ENCODE measurements around the gene HMGN3. TPM values are rescaled to one million over a fixed set of nuclear protein-coding genes. Genes with fewer than 3 reads are reported as not detected.
A peak's percentile ranks its signal among the peaks of the same experiment; 100 is the strongest.

HMGN3 gene
- total RNA-seq, 2 donors from 2014 or later: 29.6 to 42.2 TPM

- Mint-ChIP-seq H3K36me3 (ENCODE audit: low read depth) (no peaks in the 10 kb centered on the region), H3K27me3 (no peaks in the 10 kb centered on the region), H3K4me3 (no peak overlapping the region)
Measured at GRCh38 chr6:79246891-79247290, 12.4 kb upstream of the HMGN3 start.

GRCh38 chr6:79241228-79241627 is 6.7 kb upstream of the HMGN3 start:
- Mint-ChIP-seq H3K4me1 (no peaks in the 10 kb centered on the region), H3K4me3 (no peak overlapping the region), H3K27me3 (no peaks in the 10 kb centered on the region), H3K36me3 (ENCODE audit: low read depth) (no peaks in the 10 kb centered on the region), H3K9me3 (no peaks in the 10 kb centered on the region), H3K27ac (no peak overlapping the region)
- no peak for ATAC-seq (replicated peaks)

More at GRCh38 chr6:79246891-79247290, 12.4 kb upstream of the HMGN3 start:
- Mint-ChIP-seq H3K9me3 (no peaks in the 10 kb centered on the region), H3K27ac (no peak overlapping the region), H3K4me1 (no peaks in the 10 kb centered on the region)
- ATAC-seq (replicated peaks): no peak

GRCh38 chr6:79240509-79240908 is 6.0 kb upstream of the HMGN3 start:
- no peaks in the 10 kb centered on the region for H3K4me1 Mint-ChIP-seq
- no peaks in the 10 kb centered on the region for H3K36me3 Mint-ChIP-seq (ENCODE audit: low read depth)
- no peak overlapping the region for H3K27ac Mint-ChIP-seq
- H3K27me3 Mint-ChIP-seq: no peaks in the 10 kb centered on the region
- H3K9me3 Mint-ChIP-seq: no peaks in the 10 kb centered on the region
- no peak overlapping the region for H3K4me3 Mint-ChIP-seq
- ATAC-seq (replicated peaks): no peak

GRCh38 chr6:79239536-79240168 is 5.2 kb upstream of the HMGN3 start:
- no peaks in the 10 kb centered on the region for H3K4me1 Mint-ChIP-seq
- H3K9me3 Mint-ChIP-seq: no peaks in the 10 kb centered on the region

GRCh38 chr6:79238919-79239318 is 4.4 kb upstream of the HMGN3 start:
- no peaks in the 10 kb centered on the region for H3K9me3 Mint-ChIP-seq
- no peaks in the 10 kb centered on the region for H3K27me3 Mint-ChIP-seq
- H3K4me3 Mint-ChIP-seq: no peak overlapping the region
- no peak overlapping the region for H3K27ac Mint-ChIP-seq
- H3K4me1 Mint-ChIP-seq: no peaks in the 10 kb centered on the region
- no peak for ATAC-seq (replicated peaks)
- H3K36me3 Mint-ChIP-seq (ENCODE audit: low read depth): no peaks in the 10 kb centered on the region

More at GRCh38 chr6:79239536-79240168, 5.2 kb upstream of the HMGN3 start:
- H3K27me3 Mint-ChIP-seq: no peaks in the 10 kb centered on the region
- ATAC-seq (replicated peaks): no peak
- no peak overlapping the region for H3K4me3 Mint-ChIP-seq
- H3K27ac Mint-ChIP-seq: no peak overlapping the region
- no peaks in the 10 kb centered on the region for H3K36me3 Mint-ChIP-seq (ENCODE audit: low read depth)

- H3K9me3 Mint-ChIP-seq: no peaks in the 10 kb centered on the region
- ATAC-seq (replicated peaks): no peak
- no peaks in the 10 kb centered on the region for H3K36me3 Mint-ChIP-seq (ENCODE audit: low read depth)
- no peak overlapping the region for H3K27ac Mint-ChIP-seq
- H3K27me3 Mint-ChIP-seq: no peaks in the 10 kb centered on the region
- H3K4me1 Mint-ChIP-seq: peaks cover 4% of the 10 kb centered on the region
- H3K4me3 Mint-ChIP-seq: no peak overlapping the region
Measured at GRCh38 chr6:79236711-79237110, 2.2 kb upstream of the HMGN3 start.

- no peaks in the 10 kb centered on the region for H3K9me3 Mint-ChIP-seq
- peak overlapping the region; percentile 99 for H3K4me3 Mint-ChIP-seq
- H3K36me3 Mint-ChIP-seq (ENCODE audit: low read depth): no peaks in the 10 kb centered on the region
- peak overlapping the region; percentile 96 for H3K27ac Mint-ChIP-seq
- H3K27me3 Mint-ChIP-seq: no peaks in the 10 kb centered on the region
- H3K4me1 Mint-ChIP-seq: peaks cover 5% of the 10 kb centered on the region
- ATAC-seq (replicated peaks): peak; percentile 80
Measured at GRCh38 chr6:79233611-79234149, 802 bp downstream of the HMGN3 start.

GRCh38 chr6:79232696-79233462 is 1.6 kb downstream of the HMGN3 start:
- ATAC-seq (replicated peaks): no peak
- peaks cover 5% of the 10 kb centered on the region for H3K4me1 Mint-ChIP-seq
- no peaks in the 10 kb centered on the region for H3K36me3 Mint-ChIP-seq (ENCODE audit: low read depth)
- H3K27me3 Mint-ChIP-seq: no peaks in the 10 kb centered on the region
- no peaks in the 10 kb centered on the region for H3K9me3 Mint-ChIP-seq
- H3K4me3 Mint-ChIP-seq: peak overlapping the region; percentile 99
- H3K27ac Mint-ChIP-seq: peak overlapping the region; percentile 96

GRCh38 chr6:79231666-79232065 is 2.8 kb downstream of the HMGN3 start:
- peaks cover 5% of the 10 kb centered on the region for H3K4me1 Mint-ChIP-seq

GRCh38 chr6:79231101-79231500 is 3.4 kb downstream of the HMGN3 start:
- Mint-ChIP-seq H3K4me1 (peaks cover 5% of the 10 kb centered on the region), H3K36me3 (ENCODE audit: low read depth) (no peaks in the 10 kb centered on the region), H3K27ac (no peak overlapping the region), H3K4me3 (no peak overlapping the region), H3K27me3 (no peaks in the 10 kb centered on the region), H3K9me3 (no peaks in the 10 kb centered on the region)
- no peak for ATAC-seq (replicated peaks)

More at GRCh38 chr6:79231666-79232065, 2.8 kb downstream of the HMGN3 start:
- H3K9me3 Mint-ChIP-seq: no peaks in the 10 kb centered on the region
- no peak overlapping the region for H3K27ac Mint-ChIP-seq
- no peak for ATAC-seq (replicated peaks)
- H3K27me3 Mint-ChIP-seq: no peaks in the 10 kb centered on the region
- no peaks in the 10 kb centered on the region for H3K36me3 Mint-ChIP-seq (ENCODE audit: low read depth)
- peak overlapping the region; percentile 44 for H3K4me3 Mint-ChIP-seq

- ATAC-seq (replicated peaks): no peak
- H3K4me3 Mint-ChIP-seq: no peak overlapping the region
- no peaks in the 10 kb centered on the region for H3K9me3 Mint-ChIP-seq
- H3K27me3 Mint-ChIP-seq: no peaks in the 10 kb centered on the region
- peaks cover 5% of the 10 kb centered on the region for H3K4me1 Mint-ChIP-seq
- H3K27ac Mint-ChIP-seq: no peak overlapping the region
- H3K36me3 Mint-ChIP-seq (ENCODE audit: low read depth): no peaks in the 10 kb centered on the region
Measured at GRCh38 chr6:79230149-79230548, 4.3 kb downstream of the HMGN3 start.

- Mint-ChIP-seq H3K27me3 (no peaks in the 10 kb centered on the region), H3K4me3 (no peak overlapping the region), H3K27ac (no peak overlapping the region), H3K9me3 (no peaks in the 10 kb centered on the region), H3K4me1 (peaks cover 5% of the 10 kb centered on the region), H3K36me3 (ENCODE audit: low read depth) (no peaks in the 10 kb centered on the region)
- ATAC-seq (replicated peaks): no peak
Measured at GRCh38 chr6:79227445-79227844, 7.0 kb downstream of the HMGN3 start.

- Mint-ChIP-seq H3K36me3 (ENCODE audit: low read depth) (no peaks in the 10 kb centered on the region), H3K4me3 (no peak overlapping the region), H3K4me1 (no peaks in the 10 kb centered on the region), H3K27ac (no peak overlapping the region), H3K9me3 (no peaks in the 10 kb centered on the region), H3K27me3 (no peaks in the 10 kb centered on the region)
- no peak for ATAC-seq (replicated peaks)
Measured at GRCh38 chr6:79226660-79227059, 7.8 kb downstream of the HMGN3 start.

GRCh38 chr6:79225717-79226599 is 8.5 kb downstream of the HMGN3 start:
- Mint-ChIP-seq H3K4me1 (no peaks in the 10 kb centered on the region), H3K9me3 (no peaks in the 10 kb centered on the region), H3K27ac (no peak overlapping the region), H3K27me3 (no peaks in the 10 kb centered on the region), H3K36me3 (ENCODE audit: low read depth) (no peaks in the 10 kb centered on the region), H3K4me3 (no peak overlapping the region)
- ATAC-seq (replicated peaks): no peak

Measured in activated T-helper 17 cell treated with anti-CD3 and anti-CD28 coated beads, Interleukin-2, amount 50 U/mL, for 72 hours (primary cell).